ENCODE results near the gene SSH3.
A peak's percentile ranks its signal among the peaks of the same experiment; 100 is the strongest.

The SSH3 gene

GRCh38 chr11:67353317-67354074 lies 50.2 kb downstream of the SSH3 start, which contains the start of gene POLD4:
TSS of gene POLD4 (minus strand) at chr11:67353546. CDS start at chr11:67353399, 147 bp downstream.
- peak; percentile 52 for TF ChIP-seq CTCF (IDR thresholded peaks at IDR 0.05)
- peaks cover 11% of the 10 kb centered on the region for H3K36me3 ChIP-seq
- peak within 1 kb of the TSS; percentile 73 to 84 for H3K4me3 ChIP-seq (ENCODE audit: low read depth in 1 of 2, low read length in 1 of 2)
- peaks cover 60 to 66% of the 10 kb centered on the region in 2 experiments for H3K4me1 ChIP-seq (ENCODE audit: control insufficient read depth in 1 of 2, insufficient read depth in 1 of 2, low read depth in 1 of 2, low read length in 1 of 2)
- no peaks in the 10 kb centered on the region for H3K9me3 ChIP-seq
- peak within 1 kb of the TSS; percentile 100 for H3K27ac ChIP-seq
- no peaks in the 10 kb centered on the region for H3K27me3 ChIP-seq

- H3K27me3 ChIP-seq = no peaks in the 10 kb centered on the region
- H3K36me3 ChIP-seq = peaks cover 11% of the 10 kb centered on the region
- no peak for TF ChIP-seq CTCF (IDR thresholded peaks at IDR 0.05)
- H3K27ac ChIP-seq = peak overlapping the region; percentile 100
- H3K4me1 ChIP-seq (ENCODE audit: control insufficient read depth in 1 of 2, insufficient read depth in 1 of 2, low read depth in 1 of 2, low read length in 1 of 2) = peaks cover 69 to 74% of the 10 kb centered on the region in 2 experiments
- peak overlapping the region; percentile 73 to 84 for H3K4me3 ChIP-seq (ENCODE audit: low read depth in 1 of 2, low read length in 1 of 2)
- no peaks in the 10 kb centered on the region for H3K9me3 ChIP-seq
Measured at GRCh38 chr11:67354075-67355022, 51.0 kb downstream of the SSH3 start.

- Histone ChIP-seq H3K27me3 (no peaks in the 10 kb centered on the region), H3K36me3 (peaks cover 11% of the 10 kb centered on the region), H3K4me3 (ENCODE audit: low read depth in 1 of 2, low read length in 1 of 2) (no peak overlapping the region), H3K9me3 (no peaks in the 10 kb centered on the region), H3K27ac (peak overlapping the region; percentile 100), H3K4me1 (ENCODE audit: control insufficient read depth in 1 of 2, insufficient read depth in 1 of 2, low read depth in 1 of 2, low read length in 1 of 2) (peaks cover 69 to 77% of the 10 kb centered on the region in 2 experiments)
- TF ChIP-seq CTCF (IDR thresholded peaks at IDR 0.05) = no peak
Measured at GRCh38 chr11:67355023-67355793, 51.9 kb downstream of the SSH3 start.

- Histone ChIP-seq H3K4me1 (ENCODE audit: control insufficient read depth in 1 of 2, insufficient read depth in 1 of 2, low read depth in 1 of 2, low read length in 1 of 2) (peaks cover 69 to 74% of the 10 kb centered on the region in 2 experiments), H3K4me3 (ENCODE audit: low read depth in 1 of 2, low read length in 1 of 2) (no peak overlapping the region), H3K27ac (peak overlapping the region; percentile 100), H3K36me3 (peaks cover 10% of the 10 kb centered on the region), H3K9me3 (no peaks in the 10 kb centered on the region), H3K27me3 (no peaks in the 10 kb centered on the region)
- no peak for TF ChIP-seq CTCF (IDR thresholded peaks at IDR 0.05)
Measured at GRCh38 chr11:67355794-67356386, 52.6 kb downstream of the SSH3 start.

Measured in neutrophil (primary cell).